HCT116 (cell line): Measurements from ENCODE around the gene OTOP2. TPM values are rescaled to one million over a fixed set of nuclear protein-coding genes. Genes with fewer than 3 reads are reported as not detected.

ENCODE experiments used
- ATAC-seq: fragments of 200-7000 bp; cut with Tn5 transposase; 2 replicates; pipeline ENCODE4 v1.9.1; 2020; ENCODE audit warnings: mild to moderate bottlenecking, moderate library complexity
- BruUV-seq: library from RNA; stranded (reverse); fragments of 400-500 nt; replicated peaks from 2 replicates; lab custom pipeline; 2021; lab: Mats Ljungman, UMichigan
- CTCF ChIA-PET: fragments of 300-600 bp; sonication (Branson Sonifier 250); formaldehyde crosslinking; loops from one replicate; lab custom pipeline; 2021; ENCODE audit warnings: antibody characterized with exemption; lab: Charles Lee
- POLR2A ChIA-PET: fragments of 300-600, 350-600 bp; sonication (Branson Sonifier 250); formaldehyde crosslinking; loops from one replicate; lab custom pipeline; 2021; ENCODE audit warnings: antibody characterized with exemption; lab: Charles Lee
- RAD21 ChIA-PET, 2 experiments: fragments of 300-600 bp; sonication (Branson Sonifier 250); formaldehyde crosslinking; loops; one replicate each; lab custom pipeline; 2023; ENCODE audit warnings: low total read pairs in 2 of 2; ENCODE audit not compliant: uncharacterized antibody in 2 of 2, unreplicated experiment in 2 of 2, low non-redundant PET in 1 of 2; lab: Charles Lee
- DNase-seq: peaks from one replicate; pipeline ENCODE4 v3.0.0-alpha.2; 2010; ENCODE audit warnings: low read depth, low spot score
- H2AFZ ChIP-seq: fragments of 200-600 bp; shearing (Covaris generic), sonication (generic); 2 replicates; pipeline ENCODE4 v1.6.1; 2017; ENCODE audit warnings: low read depth, mixed run types, mixed read lengths, antibody characterized with exemption, low read length; ENCODE audit not compliant: poor library complexity, severe bottlenecking
- H3K27ac ChIP-seq: 2 replicates; pipeline ENCODE4 v1.5.1; 2012; ENCODE audit warnings: low read depth, low read length
- H3K27me3 ChIP-seq: fragments of 200-600 bp; sonication (generic); 2 replicates; pipeline ENCODE4 v1.6.1; 2016; ENCODE audit warnings: mixed run types, low read length, mixed read lengths; ENCODE audit not compliant: insufficient read depth
- H3K36me3 ChIP-seq, 2 experiments: fragments of 200-500 bp in 1 of 2; fragments of 200-600 bp in 1 of 2; sonication (Bioruptor generic) in 1 of 2; sonication (generic) in 1 of 2; 2 replicates each; pipeline versions ENCODE4 v1.5.1 to v1.6.1; 2014 to 2016; ENCODE audit warnings: low read length in 2 of 2, inconsistent platforms in 1 of 2, mixed read lengths in 1 of 2, mixed run types in 1 of 2; ENCODE audit not compliant: insufficient read depth in 2 of 2, control insufficient read depth in 1 of 2
- H3K4me1 ChIP-seq, 2 experiments: fragments of 200-600 bp in 1 of 2; sonication (generic) in 1 of 2; 2 replicates each; pipeline versions ENCODE4 v1.5.1 to v1.6.1; 2012 to 2017; ENCODE audit warnings: low read length in 2 of 2, inconsistent platforms in 1 of 2, mild to moderate bottlenecking in 1 of 2, mixed read lengths in 1 of 2, mixed run types in 1 of 2, moderate library complexity in 1 of 2; ENCODE audit not compliant: insufficient read depth in 2 of 2, control insufficient read depth in 1 of 2
- H3K4me2 ChIP-seq: fragments of 200-600 bp; sonication (generic); 2 replicates; pipeline ENCODE4 v1.6.1; 2017; ENCODE audit warnings: mixed run types, low read length, mixed read lengths
- H3K4me3 ChIP-seq, 2 experiments: fragments of 200-600 bp in 1 of 2; sonication (generic) in 1 of 2; replicated peaks in 1 of 2; 2 replicates each; pipeline ENCODE4 v1.5.1; 2011 to 2016; ENCODE audit warnings: low read length in 2 of 2, control low read depth in 1 of 2, low read depth in 1 of 2, mild to moderate bottlenecking in 1 of 2, mixed read lengths in 1 of 2, mixed run types in 1 of 2
- H3K79me2 ChIP-seq: fragments of 200-600 bp; sonication (generic); 2 replicates; pipeline ENCODE4 v1.6.1; 2017; ENCODE audit warnings: mild to moderate bottlenecking, mixed run types, low read length, moderate library complexity, mixed read lengths; ENCODE audit not compliant: insufficient read depth
- H3K9ac ChIP-seq: fragments of 200-600 bp; sonication (generic); 2 replicates; pipeline ENCODE4 v1.6.1; 2016; ENCODE audit warnings: low read length, mixed read lengths
- H3K9me2 ChIP-seq: fragments of 200-600 bp; sonication (generic), shearing (Covaris generic); 2 replicates; pipeline ENCODE4 v1.6.1; 2017; ENCODE audit warnings: mixed run types, mild to moderate bottlenecking, moderate library complexity; ENCODE audit not compliant: insufficient read depth
- H3K9me3 ChIP-seq, 2 experiments: fragments of 200-500 bp in 1 of 2; fragments of 200-600 bp in 1 of 2; sonication (Bioruptor generic) in 1 of 2; sonication (generic) in 1 of 2; 2 replicates each; pipeline ENCODE4 v1.6.1; 2014 to 2017; ENCODE audit warnings: low read length in 2 of 2, mixed read lengths in 2 of 2, inconsistent platforms in 1 of 2, low read depth in 1 of 2, mild to moderate bottlenecking in 1 of 2, mixed run types in 1 of 2, moderate library complexity in 1 of 2; ENCODE audit not compliant: control insufficient read depth in 1 of 2, insufficient read depth in 1 of 2
- H4K20me1 ChIP-seq: fragments of 200-600 bp; sonication (generic), shearing (Covaris generic); 2 replicates; pipeline ENCODE4 v1.6.1; 2017; ENCODE audit warnings: mixed run types, mild to moderate bottlenecking, moderate library complexity; ENCODE audit not compliant: insufficient read depth
- CBX3 ChIP-seq: IDR thresholded peaks from 2 replicates; pipeline ENCODE4 v1.6.1; 2012; ENCODE audit warnings: low read depth
- ELF1 ChIP-seq: IDR thresholded peaks from 2 replicates; pipeline ENCODE4 v1.6.1; 2012; ENCODE audit warnings: low read depth, borderline replicate concordance
- FOSL1 ChIP-seq: IDR thresholded peaks from 2 replicates; pipeline ENCODE4 v1.6.1; 2012; ENCODE audit warnings: low read depth
- POLR2A ChIP-seq: IDR thresholded peaks from 2 replicates; pipeline ENCODE4 v1.7.0; 2011; ENCODE audit warnings: borderline replicate concordance; ENCODE audit not compliant: insufficient read depth, insufficient read length; ENCODE audit errors: extremely low read depth
- RAD21 ChIP-seq: IDR thresholded peaks from 2 replicates; pipeline ENCODE4 v1.6.1; 2012; ENCODE audit warnings: low read depth, mild to moderate bottlenecking
- SP1 ChIP-seq: IDR thresholded peaks from 2 replicates; pipeline ENCODE4 v1.6.1; 2012; ENCODE audit warnings: low read depth
- YY1 ChIP-seq: IDR thresholded peaks from 2 replicates; pipeline ENCODE4 v1.6.1; 2011; ENCODE audit warnings: low read length, low read depth, moderate library complexity, mild to moderate bottlenecking; ENCODE audit not compliant: insufficient replicate concordance; ENCODE audit errors: extremely low read depth
- ZNF274 ChIP-seq: fragments of 200-500 bp; sonication (Bioruptor generic); IDR thresholded peaks from 2 replicates; pipeline ENCODE4 v1.6.1; 2014; ENCODE audit warnings: mild to moderate bottlenecking, low read depth, low read length, inconsistent platforms
- intact Hi-C: fragments of 100-400 bp; cut with micrococcal nuclease; formaldehyde crosslinking; loops from 2 replicates; pipeline ENCODE4 v1.10.0; 2022
- total RNA-seq: library from RNA; stranded (reverse); gene quantifications from one replicate; pipeline ENCODE4 v1.2.1, GENCODE V29; 2021; ENCODE audit not compliant: unreplicated experiment
- TF ChIP-seq, protein P1 (sequence below): IDR thresholded peaks from 2 replicates; pipeline ENCODE4 v1.6.1; 2011; ENCODE audit warnings: mild to moderate bottlenecking, low read length, moderate library complexity; ENCODE audit not compliant: insufficient replicate concordance; ENCODE audit errors: extremely low read depth

Gene OTOP2
- total RNA-seq, 1 experiment from 2014 or later: not detected

GRCh38 chr17:74936470-74936799, 12.4 kb downstream of the OTOP2 start:
- intact Hi-C loops: no loop called here

More at GRCh38 chr17:74936470-74936799, 12.4 kb downstream of the OTOP2 start:
- ATAC-seq (no peak), DNase-seq (no peak)
- Histone ChIP-seq H3K79me2 (no peaks in the 10 kb centered on the region), H3K9me2 (no peaks in the 10 kb centered on the region), H3K9me3 (no peaks in the 10 kb centered on the region), H3K9ac (no peak overlapping the region), H2AFZ (no peak overlapping the region), H3K27me3 (peaks cover 4% of the 10 kb centered on the region; the same call in 1 of the 2 replicates), H3K4me2 (no peak overlapping the region), H3K4me1 (peaks cover 0 to 6% of the 10 kb centered on the region in 2 experiments; a peak in 2 of 4 replicates), H3K4me3 (no peak overlapping the region), H4K20me1 (no peaks in the 10 kb centered on the region), H3K27ac (no peak overlapping the region), H3K36me3 (no peaks in the 10 kb centered on the region)
- ChIA-PET POLR2A (interaction anchor here (0.7 kb wide), 1 partner anchor 9 kb away, joined by 3 read pairs; no protein-coding TSS in a partner anchor), RAD21 (no interaction called here), CTCF (no interaction called here)
- TF ChIP-seq YY1: no peak
- TF ChIP-seq FOSL1: no peak
- TF ChIP-seq POLR2A: no peak
- TF ChIP-seq, protein P1, sequence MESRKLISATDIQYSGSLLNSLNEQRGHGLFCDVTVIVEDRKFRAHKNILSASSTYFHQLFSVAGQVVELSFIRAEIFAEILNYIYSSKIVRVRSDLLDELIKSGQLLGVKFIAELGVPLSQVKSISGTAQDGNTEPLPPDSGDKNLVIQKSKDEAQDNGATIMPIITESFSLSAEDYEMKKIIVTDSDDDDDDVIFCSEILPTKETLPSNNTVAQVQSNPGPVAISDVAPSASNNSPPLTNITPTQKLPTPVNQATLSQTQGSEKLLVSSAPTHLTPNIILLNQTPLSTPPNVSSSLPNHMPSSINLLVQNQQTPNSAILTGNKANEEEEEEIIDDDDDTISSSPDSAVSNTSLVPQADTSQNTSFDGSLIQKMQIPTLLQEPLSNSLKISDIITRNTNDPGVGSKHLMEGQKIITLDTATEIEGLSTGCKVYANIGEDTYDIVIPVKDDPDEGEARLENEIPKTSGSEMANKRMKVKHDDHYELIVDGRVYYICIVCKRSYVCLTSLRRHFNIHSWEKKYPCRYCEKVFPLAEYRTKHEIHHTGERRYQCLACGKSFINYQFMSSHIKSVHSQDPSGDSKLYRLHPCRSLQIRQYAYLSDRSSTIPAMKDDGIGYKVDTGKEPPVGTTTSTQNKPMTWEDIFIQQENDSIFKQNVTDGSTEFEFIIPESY: no peak
- no peak for TF ChIP-seq SP1
- no peak for TF ChIP-seq RAD21
- no peak for TF ChIP-seq ZNF274
- no peak for TF ChIP-seq CBX3
- no peak for TF ChIP-seq ELF1
- BruUV-seq: no TSS peak
